GM18526 (cell line): ENCODE results near the gene HSP90AA1.

Source experiments
- POLR2A ChIP-seq: IDR thresholded peaks from 3 replicates; pipeline ENCODE4 v1.6.1; 2011; ENCODE audit not compliant: insufficient read length; ENCODE audit errors: extremely low read depth

Gene HSP90AA1

DNA sequence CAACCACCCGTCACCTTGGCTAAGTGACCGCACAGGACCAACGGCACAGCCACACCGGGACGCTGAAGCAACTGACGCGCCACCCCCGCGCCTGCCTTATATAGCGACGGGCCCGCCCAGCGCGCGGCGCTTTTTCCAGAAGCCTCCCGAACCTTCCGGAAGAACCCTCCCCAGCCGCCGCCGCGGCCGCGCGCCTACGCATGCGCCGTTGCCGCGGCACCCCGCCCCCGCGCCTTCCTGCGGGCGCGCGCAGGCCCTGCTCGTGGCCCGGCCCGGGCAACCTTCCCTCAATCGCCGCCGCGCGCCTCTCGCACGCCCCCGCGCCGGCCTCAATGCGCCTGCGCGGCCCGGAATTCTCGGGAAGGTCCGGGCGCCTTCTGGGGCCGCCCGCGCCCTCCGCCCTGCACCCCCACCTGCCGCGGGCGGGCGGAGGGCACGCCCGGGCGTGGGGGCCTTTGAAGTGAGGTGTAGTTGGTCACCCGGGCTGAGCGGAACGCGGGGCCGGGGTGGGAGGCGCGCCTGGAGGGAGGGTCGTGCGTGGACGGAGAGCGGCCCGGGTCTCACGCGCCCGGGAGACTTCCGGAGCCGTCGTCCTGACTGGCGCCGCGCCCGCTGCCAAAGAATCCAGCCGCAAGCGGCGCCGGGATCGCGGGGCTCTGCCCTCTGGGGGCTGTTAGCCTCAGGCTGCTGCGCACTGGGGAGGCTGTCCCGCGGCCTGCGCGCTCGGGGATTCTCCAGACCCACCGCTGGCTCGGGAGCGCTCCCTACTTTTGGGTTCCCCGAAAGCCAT lies at the start of gene HSP90AA1:
Gene HSP90AA1 (minus strand): TSS at position 73 of the 790 bp plus-strand sequence. CDS start 666 bp downstream, outside the sequence.
- TF ChIP-seq POLR2A, result peak; percentile 99

DNA sequence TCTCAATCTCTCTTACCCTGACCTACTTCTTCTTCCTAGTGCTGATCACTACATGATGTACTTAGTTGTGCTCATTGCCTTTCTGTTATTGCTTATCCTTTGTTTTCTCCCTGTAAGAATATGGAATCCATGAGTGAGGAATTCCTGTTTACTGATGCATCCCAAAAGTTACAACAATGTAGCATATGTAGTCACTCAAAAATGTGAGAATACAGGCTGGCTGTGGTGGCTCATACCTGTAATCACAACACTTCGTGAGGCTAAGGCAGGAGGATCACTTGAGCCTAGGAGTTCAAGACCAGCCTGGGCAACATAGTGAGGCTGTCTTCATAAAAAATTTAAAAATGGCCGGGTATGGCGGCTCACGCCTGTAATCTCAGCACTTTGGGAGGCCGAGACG lies 44.9 kb upstream of the HSP90AA1 start:
- TF ChIP-seq POLR2A, result no peak

DNA sequence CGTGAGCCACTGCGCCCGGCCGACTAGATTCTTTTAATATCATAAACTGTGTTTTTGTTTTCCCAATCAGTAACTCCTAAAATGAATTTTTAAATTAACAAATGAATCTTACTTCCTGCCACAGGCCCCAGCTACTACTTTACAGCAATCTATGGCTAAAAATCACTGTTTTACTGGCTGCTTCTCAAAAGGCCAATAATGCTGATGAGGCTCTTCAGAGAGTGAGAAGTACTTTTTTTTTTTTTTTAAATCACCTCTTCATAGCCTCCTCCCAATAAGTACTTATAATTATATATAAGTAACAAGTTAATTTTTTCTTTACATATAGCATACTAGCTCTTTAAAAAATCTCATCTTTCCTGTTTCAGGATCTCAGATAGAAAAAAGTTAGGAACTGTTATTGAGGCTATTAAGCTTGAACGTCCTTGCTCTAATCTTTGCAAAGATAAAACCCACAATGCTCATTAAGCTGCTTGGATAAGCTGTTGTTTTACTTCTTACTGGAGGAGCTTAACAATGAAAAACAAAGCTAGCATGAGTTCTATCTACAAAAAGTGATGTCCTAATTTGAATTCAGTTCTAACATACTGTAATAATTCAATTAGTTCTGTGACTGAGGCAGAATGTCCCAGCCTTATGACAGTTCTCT lies 40.1 kb upstream of the HSP90AA1 start:
- TF ChIP-seq POLR2A, result no peak

DNA sequence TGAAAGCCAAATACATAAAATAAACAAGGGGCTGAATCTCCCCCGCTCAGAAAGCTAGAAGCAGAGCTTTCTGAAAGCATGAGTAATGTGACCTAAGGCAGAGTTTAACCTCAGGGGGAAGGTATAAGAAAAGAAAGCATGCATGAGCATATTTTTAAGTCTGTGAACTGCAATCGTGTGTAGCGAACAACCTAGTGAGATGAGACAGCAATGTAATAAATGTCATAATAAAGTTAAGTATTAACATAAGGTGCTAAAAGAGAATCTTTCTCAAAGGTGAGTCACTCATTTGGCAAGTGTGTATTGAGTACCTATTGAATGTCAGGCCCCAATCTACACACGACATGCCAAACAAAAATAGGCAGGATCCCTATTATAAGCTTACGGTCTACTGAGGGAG lies 38.7 kb upstream of the HSP90AA1 start:
- no peak for TF ChIP-seq POLR2A

DNA sequence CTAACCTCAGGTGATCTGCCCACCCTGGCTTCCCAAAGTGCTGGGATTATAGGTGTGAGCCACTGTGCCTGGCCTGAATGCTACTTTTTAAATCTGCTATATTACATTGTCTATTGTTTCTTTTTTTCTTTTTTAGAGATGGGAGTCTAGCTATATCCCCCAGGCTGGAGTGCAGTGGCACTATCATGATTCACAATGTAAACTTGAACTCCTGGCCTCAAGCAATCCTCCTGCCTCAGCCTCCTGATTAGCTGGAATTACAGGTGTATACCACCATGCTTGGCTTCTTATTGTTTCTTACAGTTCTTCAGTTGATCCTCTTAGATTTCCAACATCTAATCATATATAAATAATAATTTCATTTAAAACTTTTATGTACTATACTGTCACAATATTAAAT lies 37.6 kb upstream of the HSP90AA1 start:
- TF ChIP-seq POLR2A, result no peak

DNA sequence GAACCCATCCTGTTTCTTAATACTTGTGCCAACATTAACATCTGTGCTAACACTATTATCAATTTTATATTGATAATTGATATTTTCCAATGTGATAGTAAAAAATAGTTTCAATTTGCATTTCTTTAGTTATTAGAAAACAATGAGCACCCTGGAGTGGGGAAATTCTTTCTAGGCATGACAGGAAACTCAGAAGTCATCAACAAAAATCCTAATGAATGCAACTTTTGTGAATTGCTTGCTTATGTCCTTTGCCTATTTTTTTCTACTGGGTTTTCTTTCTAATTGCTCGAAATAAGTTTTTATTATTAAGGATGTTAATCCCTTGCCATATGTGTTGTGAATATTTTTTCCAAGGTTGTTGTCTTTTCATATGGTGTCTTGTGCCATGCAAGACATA lies 34.7 kb upstream of the HSP90AA1 start:
- no peak for TF ChIP-seq POLR2A

DNA sequence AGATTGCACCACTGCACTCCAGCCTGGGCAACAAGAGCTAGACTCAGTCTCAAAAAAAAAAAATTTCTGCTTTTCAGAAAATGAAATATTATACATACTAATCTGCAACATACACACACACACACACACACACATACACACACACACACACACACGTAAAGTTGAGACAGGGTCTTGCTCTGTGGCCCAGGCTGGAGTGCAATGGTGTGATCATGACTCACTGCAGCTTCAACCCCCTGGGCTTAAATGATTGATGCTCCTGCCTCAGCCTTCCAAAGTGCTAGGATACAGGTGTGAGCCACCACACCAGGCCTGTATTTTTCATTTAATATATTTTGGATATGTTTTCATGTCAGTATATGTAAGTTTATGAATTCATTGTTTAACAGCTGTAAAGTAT lies 34.0 kb upstream of the HSP90AA1 start:
- TF ChIP-seq POLR2A, result no peak

DNA sequence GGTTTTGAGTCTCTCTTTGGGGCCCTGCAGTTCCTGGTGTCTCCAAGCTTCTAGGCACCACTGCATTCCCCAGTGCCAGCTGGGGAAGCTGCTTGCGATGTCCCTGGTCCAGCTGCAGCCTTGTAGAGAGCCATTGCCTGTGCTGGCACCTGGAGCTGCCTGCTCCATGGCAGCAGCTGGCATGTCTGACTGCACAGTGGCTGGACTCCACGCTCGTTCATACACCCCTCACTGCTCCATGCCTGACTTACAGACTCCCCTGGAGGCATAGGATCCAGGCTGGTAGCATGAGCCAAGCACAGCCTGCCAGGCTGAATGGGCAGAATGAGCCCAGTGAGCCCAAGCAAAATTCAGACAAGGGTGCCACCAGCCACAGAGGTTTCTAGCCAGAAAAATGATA lies 31.0 kb upstream of the HSP90AA1 start:
- TF ChIP-seq POLR2A, result no peak

DNA sequence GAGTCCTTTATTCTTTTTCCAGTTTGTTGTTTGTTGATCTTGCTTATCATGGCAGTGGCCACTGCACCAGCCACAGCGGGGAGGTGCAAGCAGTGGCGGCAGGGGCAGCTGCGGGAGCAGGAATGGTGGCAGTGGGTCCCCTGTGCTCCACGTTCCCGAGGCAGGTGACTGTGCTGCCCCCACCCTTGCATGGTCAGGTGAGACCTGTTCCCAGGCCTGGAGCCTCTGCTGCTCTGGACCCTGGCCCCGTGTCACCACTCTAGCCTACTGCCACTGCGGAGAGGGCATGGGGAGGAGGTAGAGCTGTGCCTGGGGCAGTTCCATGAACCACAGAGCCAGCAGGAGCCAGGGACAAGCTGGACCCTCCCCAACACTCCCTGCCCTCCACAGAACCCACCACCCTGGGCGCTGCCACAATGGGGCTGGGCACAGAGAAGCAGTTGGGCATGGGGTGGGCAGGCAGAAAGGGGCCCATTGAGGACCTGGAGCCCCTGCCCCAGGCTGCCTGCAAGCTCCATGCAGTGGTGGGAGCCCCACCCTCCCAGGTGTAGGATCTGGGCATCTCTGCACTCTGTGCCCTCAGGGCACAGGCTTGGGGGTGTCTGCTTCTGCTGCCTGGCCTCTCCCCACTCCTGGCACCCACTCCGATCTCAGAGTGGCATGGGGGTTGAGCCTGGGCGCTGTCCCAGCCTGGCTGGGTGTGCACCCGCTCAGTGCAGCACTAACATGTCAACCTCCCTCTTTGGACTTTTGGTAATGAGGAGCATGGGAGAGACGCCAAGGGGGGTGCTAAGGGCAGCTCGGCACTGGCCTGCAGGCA lies 29.7 kb upstream of the HSP90AA1 start:
- TF ChIP-seq POLR2A, result no peak

DNA sequence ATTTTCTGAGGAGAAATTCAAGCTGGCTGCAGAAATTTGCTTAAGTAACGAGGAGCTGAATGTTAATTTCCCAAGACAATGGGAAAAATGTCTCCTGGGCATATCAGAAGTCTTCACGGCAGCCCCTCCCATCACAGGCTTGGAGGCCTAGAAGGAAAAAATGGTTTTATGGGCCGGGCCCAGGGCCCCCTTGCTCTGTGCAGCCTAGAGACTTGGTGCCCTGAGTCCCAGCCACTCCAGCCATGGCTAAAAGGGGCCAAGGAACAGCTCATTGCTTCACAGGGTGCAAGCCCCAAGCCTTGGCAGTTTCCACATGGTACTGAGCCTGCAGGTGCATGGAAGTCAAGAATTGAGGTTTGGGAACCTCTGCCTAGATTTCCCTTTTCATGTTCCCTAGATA lies 24.3 kb upstream of the HSP90AA1 start:
- no peak for TF ChIP-seq POLR2A

DNA sequence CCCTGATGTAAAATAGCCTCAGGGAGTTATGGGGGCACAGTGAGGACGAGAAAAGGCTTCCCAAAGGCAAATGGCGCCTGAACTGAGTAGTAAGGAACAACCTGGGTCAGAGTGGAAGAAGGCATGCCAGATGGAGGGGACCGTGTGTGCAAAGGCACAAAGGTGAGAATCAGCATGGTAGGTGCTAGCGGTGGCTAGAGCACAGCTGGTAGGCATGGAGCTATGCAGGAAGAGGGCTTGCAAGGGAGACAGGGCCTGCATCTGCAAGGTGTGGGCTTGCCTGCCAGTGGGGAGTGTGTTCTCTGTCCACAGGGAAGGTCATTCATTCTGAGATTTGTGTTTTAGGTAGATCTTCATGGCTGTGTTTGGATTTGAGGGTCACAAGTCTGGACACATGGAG lies 18.5 kb upstream of the HSP90AA1 start:
- no peak for TF ChIP-seq POLR2A

DNA sequence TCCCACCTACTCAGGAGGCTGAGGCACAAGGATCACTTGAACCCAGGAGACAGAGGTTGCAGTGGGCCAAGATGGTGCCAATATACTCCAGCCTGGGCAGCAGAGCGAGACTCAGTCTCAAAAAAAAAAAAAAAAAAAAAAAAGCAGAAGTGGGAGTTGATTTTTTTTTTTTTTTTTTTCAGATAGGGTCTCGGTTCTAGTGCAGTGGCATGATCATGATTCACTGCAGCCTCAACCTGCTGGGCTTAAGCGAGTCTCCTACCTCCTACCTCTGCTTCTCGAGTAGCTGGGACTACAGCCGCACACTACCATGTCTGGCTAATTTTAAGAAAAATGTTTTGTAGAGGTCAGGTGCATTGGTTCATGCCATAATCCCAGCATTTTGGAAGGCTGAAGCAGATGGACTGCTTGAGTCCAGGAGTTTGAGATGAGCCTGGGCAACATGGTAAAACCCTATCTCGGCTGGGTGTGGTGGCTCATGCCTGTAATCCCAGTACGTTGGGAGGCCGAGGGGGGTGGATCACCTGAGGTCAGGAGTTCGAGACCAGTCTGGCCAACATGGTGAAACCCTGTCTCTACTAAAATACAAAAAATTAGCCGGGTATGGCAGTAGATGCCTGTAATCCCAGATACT lies 16.3 kb upstream of the HSP90AA1 start:
- TF ChIP-seq POLR2A, result no peak

DNA sequence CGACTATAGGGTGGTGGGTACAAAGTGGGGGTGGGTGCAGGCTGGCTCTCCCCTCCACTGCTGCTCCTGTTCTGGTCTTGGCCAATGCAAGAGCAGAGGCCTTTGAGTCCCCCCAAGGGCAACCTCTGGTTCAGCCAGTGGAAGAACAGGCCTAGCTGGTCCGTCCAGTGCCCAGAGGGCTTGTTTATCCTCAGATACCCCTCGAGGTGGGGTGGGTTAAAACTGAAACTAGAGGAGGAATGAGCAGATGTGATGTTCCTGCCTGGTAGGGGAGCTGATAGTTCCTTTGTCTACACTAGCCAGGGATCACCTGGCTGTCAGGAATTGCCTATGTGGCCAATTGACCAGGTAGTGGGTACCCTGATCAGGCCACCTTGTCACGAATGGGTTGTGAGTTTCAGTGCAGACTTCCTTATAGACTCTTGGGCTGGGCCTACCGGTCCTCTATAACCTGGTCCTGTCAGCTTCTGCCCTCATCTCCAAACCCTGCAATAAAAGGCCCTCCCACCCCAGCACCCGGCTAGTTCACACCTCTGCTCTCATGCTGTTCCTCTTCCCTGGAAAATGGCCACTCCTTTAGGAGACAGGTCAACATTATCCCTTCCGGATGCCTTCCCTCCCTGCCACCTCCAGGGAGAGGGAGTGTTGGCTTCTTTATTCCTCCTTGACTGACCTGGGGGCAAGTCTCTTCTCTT lies 10.7 kb upstream of the HSP90AA1 start:
- TF ChIP-seq POLR2A, result no peak

DNA sequence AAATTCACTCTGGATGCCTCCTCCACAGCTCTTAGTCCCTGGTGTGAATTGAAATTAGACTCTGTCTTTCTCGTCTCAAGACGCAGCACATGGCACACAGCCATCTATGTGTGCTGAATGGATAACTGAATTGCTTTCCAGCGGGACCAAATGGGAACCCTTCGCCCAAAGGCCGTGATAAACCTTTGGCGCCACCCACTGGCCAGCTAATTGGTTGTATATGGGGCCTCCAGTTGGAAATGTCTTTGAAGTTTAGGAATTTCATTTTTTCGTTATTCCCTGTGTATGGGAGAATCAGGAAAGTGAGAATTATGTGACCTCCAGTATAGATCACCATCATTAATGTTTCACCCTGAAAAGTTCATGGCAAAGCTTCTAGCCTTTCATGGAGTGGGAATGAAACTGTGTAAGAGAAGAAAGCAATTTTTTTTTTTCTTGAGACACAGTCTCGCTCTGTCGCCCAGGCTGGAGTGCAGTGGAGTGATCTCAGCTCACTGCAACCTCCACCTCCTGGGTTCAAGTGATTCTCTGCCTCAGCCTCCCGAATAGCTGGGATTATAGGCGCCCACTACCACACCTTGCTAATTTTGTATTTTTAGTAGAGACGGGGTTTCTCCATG lies 9.8 kb upstream of the HSP90AA1 start:
- TF ChIP-seq POLR2A, result no peak
